BE2C (cell line): ENCODE results near the gene POLD4.
A peak's percentile ranks its signal among the peaks of the same experiment; 100 is the strongest.

Experiments
- DNase-seq: peaks from one replicate; pipeline ENCODE4 v3.0.0-alpha.2; 2020
- H3K27me3 ChIP-seq: fragments of 250-450 bp; sonication (Bioruptor Pico); 2 replicates; pipeline ENCODE4 v1.5.1; 2020; ENCODE audit warnings: mild to moderate bottlenecking
- H3K36me3 ChIP-seq: fragments of 250-450 bp; sonication (Bioruptor Pico); 2 replicates; pipeline ENCODE4 v1.5.1; 2020; ENCODE audit warnings: mild to moderate bottlenecking
- H3K4me1 ChIP-seq: fragments of 250-450 bp; sonication (Bioruptor Pico); 2 replicates; pipeline ENCODE4 v1.5.1; 2020
- H3K4me3 ChIP-seq: 2 replicates; pipeline ENCODE4 v1.5.1; 2011; ENCODE audit warnings: low read depth, low read length
- H3K9me3 ChIP-seq: fragments of 250-450 bp; sonication (Bioruptor Pico); 2 replicates; pipeline ENCODE4 v1.5.1; 2020
- CTCF ChIP-seq: IDR thresholded peaks from 2 replicates; pipeline ENCODE4 v1.5.1; 2012; ENCODE audit warnings: mild to moderate bottlenecking, low read depth, low read length

POLD4 gene

GRCh38 chr11:67390947-67391303, 37.6 kb upstream of the POLD4 start:
- H3K27me3 ChIP-seq: no peaks in the 10 kb centered on the region
- DNase-seq: no peak
- peak overlapping the region; percentile 85 for H3K4me3 ChIP-seq
- peaks cover 17% of the 10 kb centered on the region; the same call in 1 of the 2 replicates for H3K36me3 ChIP-seq
- no peak for TF ChIP-seq CTCF
- H3K9me3 ChIP-seq: no peaks in the 10 kb centered on the region
- H3K4me1 ChIP-seq: no peaks in the 10 kb centered on the region

- no peaks in the 10 kb centered on the region for H3K4me1 ChIP-seq
- H3K4me3 ChIP-seq: no peak overlapping the region
- no peaks in the 10 kb centered on the region for H3K9me3 ChIP-seq
- peak; percentile 75 for DNase-seq
- peak; percentile 82 for TF ChIP-seq CTCF
- no peaks in the 10 kb centered on the region for H3K27me3 ChIP-seq
- H3K36me3 ChIP-seq: peaks cover 11% of the 10 kb centered on the region; the same call in 1 of the 2 replicates
Observed at GRCh38 chr11:67389477-67389876, 36.1 kb upstream of the POLD4 start.

- TF ChIP-seq CTCF: no peak
- H3K27me3 ChIP-seq: no peaks in the 10 kb centered on the region
- no peaks in the 10 kb centered on the region for H3K9me3 ChIP-seq
- no peaks in the 10 kb centered on the region for H3K4me1 ChIP-seq
- no peak overlapping the region for H3K4me3 ChIP-seq
- no peak for DNase-seq
- peaks cover 2% of the 10 kb centered on the region; the same call in 1 of the 2 replicates for H3K36me3 ChIP-seq
Observed at GRCh38 chr11:67387518-67387917, 34.2 kb upstream of the POLD4 start.

GRCh38 chr11:67387069-67387468, 33.7 kb upstream of the POLD4 start:
- no peaks in the 10 kb centered on the region for H3K27me3 ChIP-seq
- no peaks in the 10 kb centered on the region for H3K9me3 ChIP-seq
- peaks cover 2% of the 10 kb centered on the region; the same call in 1 of the 2 replicates for H3K36me3 ChIP-seq
- TF ChIP-seq CTCF: no peak
- no peak for DNase-seq
- no peak overlapping the region for H3K4me3 ChIP-seq
- H3K4me1 ChIP-seq: no peaks in the 10 kb centered on the region

GRCh38 chr11:67384851-67385366, 31.6 kb upstream of the POLD4 start:
- Histone ChIP-seq H3K9me3 (no peaks in the 10 kb centered on the region), H3K4me3 (no peak overlapping the region), H3K4me1 (no peaks in the 10 kb centered on the region), H3K27me3 (no peaks in the 10 kb centered on the region), H3K36me3 (no peaks in the 10 kb centered on the region)
- DNase-seq: no peak
- no peak for TF ChIP-seq CTCF

- Histone ChIP-seq H3K27me3 (no peaks in the 10 kb centered on the region), H3K36me3 (no peaks in the 10 kb centered on the region), H3K4me1 (peaks cover 6% of the 10 kb centered on the region), H3K4me3 (no peak overlapping the region), H3K9me3 (no peaks in the 10 kb centered on the region)
- peak; percentile 100 for TF ChIP-seq CTCF
- peak; percentile 85 for DNase-seq
Observed at GRCh38 chr11:67382276-67383136, 29.2 kb upstream of the POLD4 start.
